HEK293 (cell line): Measurements from ENCODE around the gene FAM181A.

ENCODE experiments used
- CTCF ChIP-seq: fragments of 450-650 bp; formaldehyde crosslinking; IDR thresholded peaks from 2 replicates; pipeline ENCODE4 v1.5.1; 2016; ENCODE audit warnings: missing biosample characterization, missing genetic modification characterization
- KLF16 ChIP-seq: fragments of 450-650 bp; formaldehyde crosslinking; IDR thresholded peaks from 2 replicates; pipeline ENCODE4 v1.5.1; 2017; ENCODE audit warnings: missing biosample characterization, missing genetic modification characterization
- MYNN ChIP-seq: fragments of 450-650 bp; formaldehyde crosslinking; IDR thresholded peaks from 2 replicates; pipeline ENCODE4 v1.5.1; 2016; ENCODE audit warnings: missing biosample characterization, missing genetic modification characterization, borderline replicate concordance
- PBX3 ChIP-seq: sonication (generic); formaldehyde crosslinking; IDR thresholded peaks from 2 replicates; pipeline ENCODE4 v1.8.1; 2022; ENCODE audit warnings: mild to moderate bottlenecking, moderate library complexity, missing genetic modification reagents
- PRDM4 ChIP-seq: fragments of 450-650 bp; formaldehyde crosslinking; IDR thresholded peaks from 2 replicates; pipeline ENCODE4 v1.5.1; 2017; ENCODE audit warnings: missing biosample characterization, missing genetic modification characterization
- ZBTB8A ChIP-seq: fragments of 450-650 bp; formaldehyde crosslinking; IDR thresholded peaks from 2 replicates; pipeline ENCODE4 v1.5.1; 2016; ENCODE audit warnings: missing biosample characterization, missing genetic modification characterization
- ZNF112 ChIP-seq: fragments of 450-650 bp; formaldehyde crosslinking; IDR thresholded peaks from 2 replicates; pipeline ENCODE4 v1.5.0; 2017; ENCODE audit warnings: missing biosample characterization, missing genetic modification characterization
- ZNF311 ChIP-seq: fragments of 450-650 bp; formaldehyde crosslinking; IDR thresholded peaks from 2 replicates; pipeline ENCODE4 v1.5.1; 2017; ENCODE audit warnings: missing biosample characterization, missing genetic modification characterization, borderline replicate concordance
- ZNF324 ChIP-seq: fragments of 450-650 bp; formaldehyde crosslinking; IDR thresholded peaks from 2 replicates; pipeline ENCODE4 v1.5.1; 2016; ENCODE audit warnings: missing biosample characterization, missing genetic modification characterization
- ZNF510 ChIP-seq: fragments of 450-650 bp; formaldehyde crosslinking; IDR thresholded peaks from 2 replicates; pipeline ENCODE4 v1.5.1; 2018; ENCODE audit warnings: mild to moderate bottlenecking, missing genetic modification characterization, missing biosample characterization; ENCODE audit not compliant: insufficient replicate concordance
- ZNF670 ChIP-seq: fragments of 450-650 bp; formaldehyde crosslinking; IDR thresholded peaks from 2 replicates; pipeline ENCODE4 v1.5.1; 2016; ENCODE audit warnings: missing biosample characterization, missing genetic modification characterization, low read depth
- ZNF830 ChIP-seq: fragments of 450-650 bp; IDR thresholded peaks from 2 replicates; pipeline ENCODE4 v1.5.0; 2018; ENCODE audit warnings: missing biosample characterization, missing genetic modification characterization, low read depth, mild to moderate bottlenecking, moderate library complexity

- no peak for TF ChIP-seq ZNF311 (tag by site-specific recombination)
- TF ChIP-seq ZNF670 (tag by site-specific recombination): no peak
- no peak for TF ChIP-seq CTCF (tag by site-specific recombination)
- TF ChIP-seq MYNN: no peak
- TF ChIP-seq ZNF112: no peak
- no peak for TF ChIP-seq PBX3
- no peak for TF ChIP-seq ZBTB8A (tag by site-specific recombination)
- TF ChIP-seq KLF16 (tag by site-specific recombination): no peak
- no peak for TF ChIP-seq ZNF510 (tag by site-specific recombination)
- TF ChIP-seq ZNF830: no peak
- no peak for TF ChIP-seq ZNF324
- TF ChIP-seq PRDM4 (tag by site-specific recombination): no peak
Observed at GRCh38 chr14:93953263-93953662, 26.1 kb downstream of the FAM181A start.
